Activated CD8-positive, alpha-beta memory T cell treated with anti-CD3 and anti-CD28 coated beads, Interleukin-2, amount 50 U/mL, for 1 hour (primary cell): ENCODE measurements around the gene TSHZ1.

ENCODE experiments used
- DNase-seq: peaks from one replicate; pipeline ENCODE4 v3.0.0-alpha.2; 2020; ENCODE audit errors: extremely low read depth

The TSHZ1 gene

DNA sequence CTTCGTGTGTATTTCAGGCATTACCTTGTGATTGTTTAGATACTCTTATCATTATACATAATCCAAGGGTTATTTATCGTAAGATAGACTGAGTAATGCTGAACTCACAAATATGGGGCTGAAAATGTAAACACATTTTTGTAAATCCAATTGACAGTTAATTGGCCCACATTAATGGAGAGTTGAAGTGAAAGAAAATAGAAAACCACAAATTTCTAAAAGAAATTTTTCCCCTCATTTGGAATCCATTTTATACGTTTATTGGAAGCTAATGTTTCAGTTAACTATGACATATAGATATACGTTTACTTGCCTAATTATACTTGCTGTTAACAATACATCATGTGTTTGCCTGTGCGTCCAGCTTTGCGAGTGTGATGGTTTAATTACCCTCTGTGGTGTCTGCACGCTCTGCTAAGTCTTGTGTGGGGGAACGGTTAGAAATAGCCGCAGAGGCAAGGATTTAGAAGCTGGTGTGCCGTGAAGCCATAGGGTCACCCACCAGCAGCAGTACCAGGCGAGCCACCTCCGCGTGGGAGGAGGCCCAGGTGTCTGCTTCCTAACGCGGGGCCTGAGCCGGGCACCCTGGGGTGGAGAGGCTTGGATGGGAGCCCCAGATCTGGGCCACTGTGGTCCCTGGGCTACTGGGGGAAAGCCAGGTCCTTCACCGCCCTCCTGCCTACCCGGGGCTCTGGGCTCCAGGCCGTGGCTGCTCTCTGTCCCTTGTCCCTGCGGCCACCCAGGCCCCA, 38.0 kb downstream of the TSHZ1 start:
- DNase-seq, result no peak

DNA sequence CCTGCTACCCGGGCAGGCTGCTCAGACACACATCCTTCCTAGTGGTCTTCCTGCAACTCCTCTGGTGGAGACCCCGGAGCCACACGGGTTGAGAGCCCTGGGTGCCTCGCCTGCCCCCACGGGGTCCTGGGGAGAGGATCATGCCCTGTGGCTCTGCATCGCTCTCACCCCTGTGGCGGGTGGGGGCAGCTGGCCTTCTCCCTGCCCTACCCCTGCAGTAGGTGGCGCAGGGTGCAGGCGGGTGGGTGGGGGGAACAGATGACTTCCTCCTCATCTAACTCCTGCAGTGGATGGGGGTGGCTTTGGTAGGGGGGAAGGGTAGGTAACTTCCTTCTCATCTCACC, 38.5 kb downstream of the TSHZ1 start:
- DNase-seq, result no peak

DNA sequence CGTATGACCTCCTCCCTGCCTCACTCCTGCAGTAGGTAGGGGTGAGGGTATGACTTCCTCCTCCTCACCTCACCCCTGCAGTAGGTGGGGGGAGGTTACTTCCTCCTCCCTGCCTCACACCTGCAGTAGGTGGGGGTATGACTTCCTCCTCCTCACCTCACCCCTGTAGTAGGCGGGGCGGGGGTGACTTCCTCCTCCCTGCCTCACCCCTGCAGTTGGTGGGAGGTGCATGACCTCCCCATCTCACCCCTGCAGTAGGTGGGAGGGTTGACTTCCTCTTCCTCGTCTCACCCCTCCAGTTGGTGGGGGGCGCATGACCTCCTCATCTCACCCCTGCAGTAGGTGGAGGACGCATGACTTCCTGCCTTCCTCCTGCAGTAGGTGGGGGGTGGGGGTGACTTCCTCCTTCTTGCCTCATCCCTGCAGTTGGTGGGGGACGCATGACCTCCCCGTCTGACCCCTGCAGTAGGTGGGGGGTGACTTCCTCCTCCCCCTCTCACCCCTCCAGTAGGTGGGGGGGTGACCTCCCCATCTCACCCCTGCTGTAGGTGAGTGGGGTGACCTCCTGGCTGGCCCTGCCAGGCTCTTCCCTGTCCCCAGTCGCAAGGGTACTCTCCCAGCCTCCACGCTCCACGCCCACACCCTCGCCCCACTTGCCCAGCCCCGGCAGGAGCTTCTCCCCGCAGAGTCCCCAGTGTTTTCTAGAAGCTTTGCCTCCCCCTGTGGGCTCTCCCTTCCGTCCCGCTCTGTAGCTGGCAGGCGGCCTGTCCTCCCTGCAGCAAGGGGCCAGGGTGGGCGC, 39.3 kb downstream of the TSHZ1 start:
- no peak for DNase-seq

DNA sequence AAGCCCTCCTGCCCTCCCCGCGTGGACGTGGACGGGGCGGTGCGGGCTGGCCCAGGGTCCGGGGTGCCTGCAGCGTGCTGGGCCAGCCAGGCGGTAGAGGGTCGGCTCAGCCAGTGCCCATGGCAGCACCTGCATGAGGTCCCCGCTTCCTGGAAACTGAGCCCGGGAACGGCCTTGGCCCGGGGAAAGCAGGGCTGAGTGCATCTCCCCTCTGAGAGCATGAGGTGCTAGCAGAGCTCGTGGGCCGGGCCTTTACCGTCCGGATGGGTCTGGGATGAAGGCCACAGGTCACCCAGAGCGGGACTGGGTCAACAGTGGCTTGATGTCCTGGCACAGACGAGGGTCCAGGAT, 39.8 kb downstream of the TSHZ1 start:
- DNase-seq, result no peak

DNA sequence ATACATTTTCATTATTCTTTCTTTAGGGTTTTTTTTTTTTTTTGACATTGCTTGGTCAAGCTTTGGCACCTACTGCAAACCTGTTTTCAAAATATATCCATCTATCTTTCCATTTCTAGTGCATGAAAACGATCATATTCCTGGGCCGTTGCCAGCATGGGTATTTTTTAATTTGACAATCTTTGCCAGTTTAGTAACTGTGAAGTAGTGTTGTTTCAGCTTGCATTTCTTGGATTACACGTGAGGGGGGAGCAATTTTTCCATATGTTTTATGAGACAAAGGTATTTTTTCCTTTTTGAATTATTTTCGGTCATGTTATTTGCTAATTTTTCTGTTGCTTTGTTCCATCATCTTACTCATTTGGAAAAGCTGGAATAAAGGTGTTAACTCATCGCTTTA, 40.9 kb downstream of the TSHZ1 start:
- DNase-seq, result no peak

DNA sequence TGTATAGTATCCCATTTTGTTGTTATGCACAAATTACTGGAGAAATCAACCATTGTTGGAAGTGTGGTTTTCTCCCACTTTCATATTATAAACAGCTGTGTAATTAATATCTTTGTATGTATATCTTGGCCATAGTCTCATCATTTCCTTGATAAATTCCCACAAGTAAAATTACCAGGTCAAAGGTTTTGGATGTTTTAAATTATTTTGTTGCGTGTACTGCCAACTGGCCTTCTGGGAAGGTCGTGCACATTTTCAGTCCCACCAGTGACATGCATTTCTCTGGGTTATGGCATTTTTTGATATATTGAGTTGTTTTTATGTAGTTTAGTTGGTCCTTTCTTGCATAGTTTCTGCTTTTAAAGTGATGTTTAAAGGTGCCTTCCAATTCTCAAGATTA, 41.5 kb downstream of the TSHZ1 start:
- DNase-seq, result no peak

DNA sequence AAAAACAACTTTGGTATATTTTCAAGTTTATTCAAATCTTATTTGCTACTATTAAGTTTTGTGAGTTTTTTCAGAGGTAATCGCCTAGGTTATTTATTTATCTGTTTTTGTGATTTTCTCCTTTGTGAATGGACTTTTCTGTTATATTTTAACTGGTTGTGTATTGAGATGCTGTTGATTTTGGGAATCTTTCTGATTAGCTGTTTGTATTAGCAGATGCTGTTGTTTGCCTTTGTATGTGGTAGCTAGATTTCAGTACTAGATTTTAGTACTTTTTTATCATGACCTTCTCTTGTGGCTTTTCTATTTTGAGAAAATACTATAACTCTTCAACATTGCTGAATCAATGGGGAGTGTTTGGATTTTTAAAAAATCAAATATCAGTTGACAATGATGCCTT, 42.4 kb downstream of the TSHZ1 start:
- no peak for DNase-seq

DNA sequence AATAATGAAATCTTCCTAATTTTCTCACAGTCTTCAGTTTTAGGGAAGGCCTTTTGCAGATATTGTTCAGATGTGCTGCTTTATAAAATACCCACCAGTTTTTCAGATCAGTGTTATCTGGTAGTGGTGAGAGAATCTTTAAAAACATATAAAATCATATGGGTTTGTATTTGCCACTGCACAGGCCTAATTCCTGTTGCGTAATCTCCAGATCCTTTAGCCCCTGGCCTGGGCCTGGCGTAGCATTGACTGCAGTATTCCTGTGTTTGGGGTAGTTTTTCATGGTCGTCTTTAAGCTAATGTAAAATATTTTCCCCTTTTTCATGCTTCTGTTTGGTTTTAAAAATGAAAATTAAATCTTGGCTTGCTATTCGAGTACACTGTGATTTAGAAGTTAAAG, 43.2 kb downstream of the TSHZ1 start:
- DNase-seq, result no peak

DNA sequence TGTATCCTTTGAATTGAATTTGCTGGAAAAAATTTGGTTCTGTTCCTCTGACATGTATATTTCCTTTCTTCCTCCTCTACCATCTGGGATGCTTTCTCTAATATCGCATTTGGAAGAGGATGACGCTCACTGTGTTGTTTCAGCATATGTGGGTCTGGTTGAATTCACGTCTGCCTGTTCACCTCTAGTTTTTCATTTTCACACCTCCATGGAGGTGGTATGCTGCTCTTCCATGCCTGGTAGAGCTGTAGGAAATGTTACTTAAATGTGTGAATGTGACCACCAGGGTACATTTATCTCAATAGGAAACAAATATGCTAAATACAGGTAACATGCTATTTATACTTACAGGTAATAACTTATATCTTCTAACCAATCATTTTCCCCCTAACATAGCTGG, 44.5 kb downstream of the TSHZ1 start:
- DNase-seq, result no peak

DNA sequence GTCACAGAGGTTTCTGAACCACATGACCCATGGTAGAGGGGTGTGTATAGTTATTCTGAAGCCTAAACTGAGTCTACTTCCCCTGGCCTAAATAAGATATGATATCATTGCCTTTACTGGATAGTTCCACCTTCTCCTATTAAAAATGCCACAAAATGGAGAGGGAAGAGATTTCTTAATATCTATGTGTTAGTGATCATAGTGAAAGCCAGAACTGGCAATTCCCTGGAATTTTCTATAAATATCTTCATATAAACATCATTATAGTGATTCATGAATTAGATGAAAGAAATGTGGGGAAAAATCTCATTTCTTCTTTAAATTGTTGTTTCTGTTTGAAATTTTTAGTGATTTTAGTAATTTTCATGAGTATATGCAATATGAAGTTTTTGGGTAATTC, 45.8 kb downstream of the TSHZ1 start:
- DNase-seq, result no peak

DNA sequence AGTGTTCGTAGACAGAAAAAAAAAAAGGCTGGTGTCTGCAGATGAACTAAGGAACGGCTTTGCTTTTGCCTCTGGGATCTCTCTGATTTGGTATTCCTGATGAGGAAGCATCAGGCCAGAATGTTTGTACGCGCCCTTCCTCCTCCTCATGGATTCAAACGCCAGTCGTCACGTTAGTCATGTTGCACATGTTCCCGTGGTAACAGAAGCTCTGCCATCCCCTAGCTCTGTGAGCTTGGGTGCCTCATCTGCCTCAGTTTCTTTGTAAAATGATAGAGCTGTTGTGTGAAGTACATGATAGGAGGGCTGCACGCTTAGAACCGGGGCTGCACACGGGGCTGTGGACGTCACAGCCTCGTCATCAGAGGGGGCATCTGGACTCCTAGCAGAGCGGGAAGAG, 47.0 kb downstream of the TSHZ1 start:
- no peak for DNase-seq

DNA sequence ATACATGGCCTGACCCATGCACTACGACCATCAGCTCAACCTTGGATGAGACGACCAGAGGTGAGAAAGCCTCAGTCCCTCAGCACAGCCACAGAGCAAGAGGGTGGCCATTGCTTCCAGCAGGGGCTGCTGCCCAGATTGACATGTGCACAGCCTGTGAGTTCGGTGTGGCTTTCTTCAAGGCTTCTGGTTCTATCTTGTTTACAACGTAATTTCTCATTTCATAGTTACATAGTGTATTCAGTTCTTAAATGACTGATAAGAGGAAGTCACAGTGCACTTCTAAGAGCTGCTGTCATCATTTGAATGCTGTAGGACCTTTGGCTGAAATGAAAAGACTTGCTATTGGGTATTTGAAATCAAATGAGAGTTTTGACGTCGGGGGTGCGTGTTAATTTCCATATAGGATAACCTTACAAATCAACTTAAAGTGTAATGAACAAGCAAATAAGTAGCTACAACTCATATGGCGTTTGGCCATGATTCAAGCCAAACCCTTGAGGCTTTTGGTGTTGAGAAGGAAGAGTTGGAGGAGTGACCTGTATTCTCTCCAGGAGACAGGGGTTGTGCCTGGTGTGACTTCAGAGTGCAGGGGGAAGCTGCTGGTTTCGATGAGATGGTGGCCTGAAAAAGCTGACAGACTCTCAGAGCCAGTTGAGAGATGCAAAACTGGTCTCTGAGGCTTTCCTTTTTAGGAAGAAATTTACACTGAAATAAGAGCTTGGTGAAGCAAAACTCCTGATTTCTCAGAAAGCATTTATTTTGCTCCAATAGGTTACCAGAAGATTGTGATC, 51.0 kb downstream of the TSHZ1 start:
- DNase-seq, result no peak

DNA sequence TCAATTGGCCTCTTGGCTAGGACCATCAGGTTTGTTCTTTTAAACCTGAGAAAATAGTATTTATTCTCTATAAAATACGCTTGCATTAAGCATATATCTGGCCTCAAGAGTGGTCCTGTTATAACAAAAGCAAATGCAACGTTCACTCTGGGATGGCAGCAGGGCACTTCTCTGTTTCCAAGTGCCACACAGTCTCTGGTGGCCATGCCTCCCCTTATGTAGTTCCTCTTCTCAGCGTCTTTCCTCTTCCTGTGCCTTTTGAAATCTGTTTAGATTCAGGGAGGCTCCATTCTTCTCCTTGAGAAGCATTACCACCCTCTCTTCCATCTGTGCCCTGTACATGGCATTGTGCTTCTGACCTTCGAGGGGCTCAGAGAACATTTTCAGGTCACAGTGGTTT, 51.9 kb downstream of the TSHZ1 start:
- DNase-seq, result no peak

DNA sequence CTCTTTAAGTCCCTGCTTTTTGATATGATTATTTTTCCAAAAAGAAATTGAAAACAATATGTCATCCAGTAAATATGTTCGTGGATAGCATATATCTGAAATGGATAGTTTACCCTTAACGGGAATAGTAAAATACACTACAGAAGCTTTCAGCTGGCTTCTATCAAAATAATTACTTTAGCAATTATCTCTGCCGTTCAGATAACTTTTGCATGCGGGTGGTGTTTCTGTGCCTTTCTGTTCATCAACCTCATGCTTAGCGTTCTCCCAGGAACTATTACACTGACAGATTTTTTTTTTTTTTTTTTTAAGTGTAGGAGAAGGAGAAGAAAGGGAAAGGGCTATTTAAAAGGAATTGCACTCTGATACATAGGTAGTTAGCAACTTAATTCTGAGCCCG, 53.6 kb downstream of the TSHZ1 start:
- no peak for DNase-seq

DNA sequence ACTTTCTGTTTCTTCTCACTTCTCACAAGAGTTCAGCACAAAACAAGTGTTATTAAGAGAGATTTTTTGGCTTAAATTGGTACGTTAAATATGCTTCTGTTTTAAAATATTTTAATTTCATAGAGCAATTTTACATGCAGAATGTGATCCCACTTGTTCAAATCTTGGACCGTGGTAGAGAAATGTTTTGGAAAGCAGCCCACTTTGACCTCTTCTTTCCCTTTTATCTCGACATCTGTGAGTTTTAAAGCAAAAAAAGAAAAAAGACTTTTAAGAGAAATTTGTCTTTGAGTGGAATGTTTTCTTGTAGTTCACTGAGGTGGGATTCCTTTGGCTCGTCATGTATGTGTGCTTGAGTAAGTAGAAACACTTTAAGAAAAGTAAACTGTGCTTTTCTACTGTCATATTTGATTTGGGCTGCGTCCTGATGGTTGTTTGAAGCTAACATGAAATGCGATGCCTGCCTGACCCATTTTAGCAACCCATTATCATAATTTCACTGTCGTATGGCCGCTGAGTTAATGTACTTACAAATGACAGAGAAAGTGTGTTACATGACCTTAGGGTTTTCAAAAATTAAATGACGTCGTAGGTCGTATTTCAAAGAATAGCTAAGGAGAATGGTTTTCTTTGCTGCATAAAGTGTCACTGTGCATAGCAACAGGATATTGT, 54.5 kb downstream of the TSHZ1 start:
- DNase-seq, result no peak

DNA sequence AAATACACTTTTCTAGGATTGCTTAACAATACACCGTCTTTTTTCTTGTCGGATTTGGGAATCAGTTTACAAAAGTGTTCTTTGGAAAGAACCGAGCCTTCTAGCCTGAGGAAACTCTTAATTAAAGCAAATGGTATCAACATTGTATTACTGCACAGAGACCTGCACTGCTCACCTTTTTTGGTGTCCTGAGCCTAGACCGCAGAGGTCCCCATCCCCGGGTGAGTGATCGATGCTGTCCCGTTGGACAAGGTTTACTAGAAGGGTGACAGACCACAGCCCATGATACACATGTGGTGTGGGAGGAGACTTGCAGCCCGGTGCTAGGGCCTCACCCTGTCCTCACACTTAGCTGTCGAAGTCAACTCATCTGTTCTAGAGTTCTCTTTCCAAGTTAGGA, 55.3 kb downstream of the TSHZ1 start:
- no peak for DNase-seq

DNA sequence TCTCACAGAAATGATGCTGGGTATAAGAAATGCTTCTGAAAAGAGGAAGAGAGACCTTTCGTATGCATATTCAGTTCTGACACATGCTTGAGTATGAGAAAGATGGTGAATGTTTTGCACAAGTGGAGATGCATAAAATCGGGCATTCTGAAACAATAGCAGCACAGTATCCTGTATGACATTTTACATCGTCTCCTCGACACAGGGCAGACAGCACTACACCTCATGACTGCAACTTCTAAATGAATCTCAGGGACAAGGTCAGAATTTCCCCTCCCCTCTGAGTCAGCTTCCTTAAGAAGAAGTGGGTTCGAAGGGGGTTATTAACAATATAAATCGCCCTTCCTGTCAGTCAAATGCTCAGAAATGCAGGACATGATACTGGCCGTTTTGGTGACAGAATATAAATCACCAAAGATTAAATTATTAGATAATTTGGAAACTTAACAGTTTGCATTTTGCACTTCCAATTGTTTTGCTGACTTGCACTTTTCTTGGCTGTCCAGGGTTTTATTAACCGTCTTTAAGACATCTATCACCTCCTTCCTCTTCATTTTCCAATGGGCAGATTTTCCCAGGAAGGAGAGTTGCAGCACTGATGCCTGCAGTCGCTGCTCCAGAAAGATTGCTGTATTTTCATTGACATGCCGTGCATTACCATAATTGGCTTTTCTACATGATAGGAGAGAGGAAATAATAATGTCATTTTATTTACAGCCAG, 57.2 kb downstream of the TSHZ1 start:
- DNase-seq, result no peak

DNA sequence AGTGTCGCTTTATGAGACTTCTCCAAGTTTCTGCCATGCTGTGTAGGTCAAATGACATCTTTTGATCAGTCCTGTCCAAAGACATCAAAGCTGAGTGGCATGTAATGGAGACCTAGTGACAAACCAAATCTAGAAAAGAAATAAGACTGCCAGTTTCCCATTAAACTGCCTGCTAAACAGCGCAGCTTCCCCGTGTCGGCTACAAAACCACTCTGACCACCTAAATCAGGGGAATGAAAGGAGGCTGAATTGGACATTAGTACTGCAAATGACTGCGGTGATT, 57.7 kb downstream of the TSHZ1 start:
- DNase-seq, result no peak

DNA sequence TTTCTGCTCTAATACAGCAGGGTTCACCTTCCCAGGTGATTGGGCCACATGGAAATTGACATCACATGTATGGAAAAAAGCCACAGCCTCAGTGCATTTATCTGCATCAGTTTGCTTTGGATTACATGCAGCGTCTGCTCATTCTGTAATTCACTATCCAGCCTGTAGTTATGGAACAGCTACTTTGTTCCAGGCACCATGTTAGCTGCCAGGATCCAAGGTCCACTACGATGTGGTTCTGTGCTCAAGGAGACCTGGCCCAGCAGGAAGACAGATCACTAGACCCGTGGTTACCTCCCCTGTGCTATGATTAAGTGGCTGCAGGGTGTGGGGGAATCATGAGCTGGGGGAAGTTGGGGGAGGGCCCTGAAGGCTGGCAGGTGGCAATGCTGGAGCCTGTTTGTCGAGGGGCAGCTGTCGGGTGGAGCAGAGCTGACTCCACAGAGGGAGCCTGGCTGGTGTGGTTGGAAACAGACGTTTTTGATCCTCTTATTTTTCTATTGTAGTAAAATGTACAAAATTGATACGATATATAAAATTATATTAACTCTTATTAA, 58.6 kb downstream of the TSHZ1 start:
- no peak for DNase-seq

DNA sequence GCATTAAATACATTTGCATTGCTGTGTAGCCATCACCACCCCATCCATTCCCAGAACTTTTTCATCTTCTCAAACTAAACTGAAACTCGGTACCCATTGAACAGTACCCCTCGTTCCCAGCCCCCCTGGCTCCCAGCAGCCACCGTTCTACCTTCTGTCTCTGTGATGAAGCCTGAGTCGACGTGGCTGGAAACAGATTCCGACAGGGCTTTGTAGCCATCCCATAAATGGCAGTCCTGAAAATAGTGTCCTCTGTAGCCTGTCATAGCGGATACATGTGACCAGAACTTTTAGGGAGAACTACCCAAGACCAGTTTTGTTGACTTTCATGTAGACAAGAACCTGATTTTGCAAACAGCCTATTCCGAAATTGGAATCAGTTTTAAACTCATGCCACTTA, 59.1 kb downstream of the TSHZ1 start:
- DNase-seq, result no peak

DNA sequence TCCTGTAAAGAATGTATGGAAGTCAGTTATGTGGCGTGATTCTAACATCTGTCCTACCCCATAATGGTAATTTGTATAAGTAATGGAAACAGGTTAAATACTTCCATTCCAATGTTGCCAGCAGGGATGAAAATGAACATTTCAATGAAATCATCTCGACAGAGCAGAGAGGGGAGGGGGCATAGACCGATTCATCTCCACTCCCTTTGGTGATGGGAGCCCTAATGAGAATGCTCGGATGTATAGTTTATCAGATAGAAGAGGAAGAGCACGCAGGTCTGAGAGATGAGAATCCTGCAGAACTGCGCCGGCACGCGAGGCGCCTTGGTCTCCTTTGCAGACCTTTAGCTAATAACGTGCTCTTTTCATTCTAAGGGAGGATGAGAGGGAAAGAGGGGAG, 61.4 kb downstream of the TSHZ1 start:
- no peak for DNase-seq

DNA sequence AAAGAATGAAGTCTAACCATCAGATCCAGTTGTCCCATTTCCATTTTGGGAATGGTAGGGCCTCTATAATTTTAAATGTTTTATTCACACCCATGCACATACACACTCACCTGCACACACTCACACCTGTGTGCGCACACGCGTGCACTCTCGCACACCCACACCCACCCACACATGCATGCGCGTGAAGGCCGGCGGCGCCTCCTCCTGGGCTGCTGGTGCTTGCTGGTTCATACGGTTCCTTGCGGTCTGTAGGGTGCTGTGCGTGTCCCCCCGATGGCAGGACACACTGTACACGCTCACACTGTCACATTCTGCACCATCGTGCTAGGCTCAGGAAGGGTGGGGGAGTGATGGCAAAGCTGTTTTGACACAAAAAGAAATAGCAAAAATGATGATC, 63.2 kb downstream of the TSHZ1 start:
- DNase-seq, result no peak
